CD4-positive, alpha-beta T cell treated with Interleukin-4 for 1 hour (primary cell): Measurements from ENCODE around the gene SYTL3.
"Not testable (repeated sequence)": the region's sequence is repeated elsewhere in the genome, so short reads cannot be mapped to it uniquely, and the experiment has no call there.

Experiments used
- DNase-seq, 2 donors: peaks; one replicate each; pipeline ENCODE4 v3.0.0-alpha.2; 2020 to 2022

The SYTL3 gene

GRCh38 chr6:158665332-158665731 lies 15.5 kb downstream of the SYTL3 start:
- no peak for DNase-seq

DNA sequence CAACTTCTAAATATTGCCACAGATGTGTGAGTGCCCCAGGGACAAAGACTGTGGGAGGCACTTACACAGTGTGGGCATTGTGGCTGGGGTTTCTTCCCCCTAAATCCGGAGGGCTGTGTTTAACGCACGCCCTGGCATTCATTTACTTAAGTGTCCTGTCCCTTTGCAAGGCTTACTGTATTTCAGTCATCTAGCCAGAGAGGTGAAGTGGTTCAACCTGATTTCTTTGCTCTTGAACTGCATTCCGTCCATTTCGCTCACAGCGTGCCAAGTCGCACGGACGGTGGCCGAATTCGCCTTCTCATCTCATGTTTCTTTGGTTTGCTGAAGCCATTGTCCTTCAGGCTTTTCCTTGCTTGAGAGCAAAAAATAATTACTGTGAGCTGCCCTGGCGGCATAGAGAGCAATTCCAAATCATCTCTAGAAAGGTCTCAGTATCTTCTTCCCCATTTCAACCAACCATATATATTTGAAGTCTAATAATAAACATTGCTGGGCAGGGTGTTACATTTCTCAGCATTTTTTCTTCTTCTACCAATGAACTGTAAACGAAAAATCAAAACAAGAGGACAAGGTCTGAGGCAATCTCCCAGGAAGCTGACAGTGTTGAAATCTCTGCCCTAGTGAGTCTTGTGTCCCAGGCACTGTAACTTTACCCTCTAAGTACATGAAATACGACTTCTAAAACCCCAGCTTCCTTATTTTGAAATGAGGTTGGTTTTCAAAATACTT lies 16.9 kb downstream of the SYTL3 start:
- peak in 1 of 2 donors; percentile 59 for DNase-seq

- no peak for DNase-seq
These were observed 17.6 kb downstream of the SYTL3 start for GRCh38 chr6:158667360-158667981.

DNA sequence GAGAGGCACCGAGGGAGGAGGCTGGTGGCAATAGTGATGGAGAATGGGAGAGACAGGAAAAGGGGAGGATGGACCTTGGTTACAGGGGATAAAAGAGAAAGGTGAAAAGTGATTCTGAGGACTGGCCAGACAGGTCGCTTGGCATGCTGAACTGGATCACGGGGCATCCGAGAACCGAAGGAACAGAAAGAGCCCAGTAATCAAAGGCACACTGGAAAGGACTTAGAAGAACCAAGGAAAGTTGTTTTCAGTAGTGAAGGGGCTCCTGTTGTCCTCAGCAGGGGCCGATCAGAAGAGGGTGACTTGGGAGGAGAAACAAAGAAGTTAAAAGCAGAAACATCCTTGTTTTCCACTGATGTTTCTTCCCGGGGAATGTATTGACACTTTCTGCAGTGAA lies 18.9 kb downstream of the SYTL3 start:
- DNase-seq: no peak

GRCh38 chr6:158669145-158670035 lies 19.5 kb downstream of the SYTL3 start:
- no peak for DNase-seq

GRCh38 chr6:158672119-158672518 lies 22.3 kb downstream of the SYTL3 start:
- not testable (repeated sequence) for DNase-seq

GRCh38 chr6:158672726-158673125 lies 22.9 kb downstream of the SYTL3 start:
- DNase-seq: no peak

- no peak for DNase-seq
These were observed 24.7 kb downstream of the SYTL3 start for GRCh38 chr6:158674342-158675131.

DNA sequence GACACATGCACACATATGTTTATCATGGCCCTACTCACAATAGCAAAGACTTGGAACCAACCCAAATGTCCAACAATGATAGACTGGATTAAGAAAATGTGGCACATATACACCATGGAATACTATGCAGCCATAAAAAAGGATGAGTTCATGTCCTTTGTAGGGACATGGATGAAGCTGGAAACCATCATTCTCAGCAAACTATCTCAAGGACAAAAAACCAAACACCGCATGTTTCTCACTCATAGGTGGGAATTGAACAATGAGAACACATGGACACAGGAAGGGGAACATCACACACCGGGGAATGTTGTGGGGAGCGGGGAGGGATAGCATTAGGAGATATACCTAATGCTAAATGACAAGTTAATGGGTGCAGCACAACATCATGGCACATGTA lies 27.2 kb downstream of the SYTL3 start:
- DNase-seq: not testable (repeated sequence)

DNA sequence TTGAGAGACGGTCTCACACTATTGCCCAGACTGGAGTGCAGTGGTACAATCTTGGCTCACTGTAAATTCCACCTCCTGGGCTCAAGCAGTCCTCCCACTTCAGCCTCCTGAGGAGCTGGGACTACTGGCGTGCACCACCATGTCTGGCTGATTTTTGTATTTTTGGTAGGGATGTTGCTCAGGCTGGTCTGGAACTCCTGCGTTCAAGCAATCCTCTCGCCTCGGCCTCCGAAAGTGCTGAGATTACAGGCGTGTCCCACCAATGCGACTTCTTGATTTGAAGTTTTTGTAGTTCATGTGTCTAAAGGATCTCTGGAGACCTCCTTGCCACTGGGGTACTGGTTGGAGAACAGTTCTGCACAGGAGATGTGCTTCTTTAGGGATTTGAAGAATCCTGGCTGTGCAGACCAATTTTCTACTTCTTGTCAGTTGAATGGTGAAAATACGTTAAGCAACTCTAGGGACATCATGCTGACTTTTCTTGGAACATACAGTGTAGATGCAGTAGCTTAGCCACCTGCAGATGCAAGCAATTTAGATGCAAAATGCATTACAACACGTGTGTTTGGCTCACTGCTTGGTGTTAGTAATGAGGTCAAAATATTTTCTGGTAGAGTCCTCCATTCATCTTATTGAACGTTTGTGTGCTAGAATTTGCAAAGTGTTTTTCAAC lies 28.2 kb downstream of the SYTL3 start:
- DNase-seq: no peak

GRCh38 chr6:158680015-158680414 lies 30.2 kb downstream of the SYTL3 start:
- no peak for DNase-seq

DNA sequence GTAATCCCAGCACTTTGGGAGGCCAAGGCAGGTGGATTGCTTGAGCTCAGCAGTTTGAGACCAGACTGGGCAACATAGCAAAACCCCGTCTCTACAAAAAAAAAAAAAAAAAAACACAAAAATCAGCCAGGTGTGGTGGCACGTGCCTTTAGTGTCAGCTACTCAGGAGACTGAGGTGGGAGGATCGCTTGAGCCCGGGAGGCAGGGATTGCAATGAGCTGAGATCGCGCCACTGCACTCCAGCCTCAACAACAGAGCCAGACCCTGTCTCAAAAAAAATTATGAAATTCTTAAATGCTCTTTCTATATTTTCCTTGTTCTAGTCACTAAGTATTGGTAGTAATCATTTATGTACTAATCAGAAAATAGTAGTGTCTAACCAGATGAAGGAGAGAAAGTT lies 30.6 kb downstream of the SYTL3 start:
- DNase-seq: no peak

GRCh38 chr6:158684311-158684710 lies 34.5 kb downstream of the SYTL3 start:
- peak in 1 of 2 donors; percentile 28 for DNase-seq

DNA sequence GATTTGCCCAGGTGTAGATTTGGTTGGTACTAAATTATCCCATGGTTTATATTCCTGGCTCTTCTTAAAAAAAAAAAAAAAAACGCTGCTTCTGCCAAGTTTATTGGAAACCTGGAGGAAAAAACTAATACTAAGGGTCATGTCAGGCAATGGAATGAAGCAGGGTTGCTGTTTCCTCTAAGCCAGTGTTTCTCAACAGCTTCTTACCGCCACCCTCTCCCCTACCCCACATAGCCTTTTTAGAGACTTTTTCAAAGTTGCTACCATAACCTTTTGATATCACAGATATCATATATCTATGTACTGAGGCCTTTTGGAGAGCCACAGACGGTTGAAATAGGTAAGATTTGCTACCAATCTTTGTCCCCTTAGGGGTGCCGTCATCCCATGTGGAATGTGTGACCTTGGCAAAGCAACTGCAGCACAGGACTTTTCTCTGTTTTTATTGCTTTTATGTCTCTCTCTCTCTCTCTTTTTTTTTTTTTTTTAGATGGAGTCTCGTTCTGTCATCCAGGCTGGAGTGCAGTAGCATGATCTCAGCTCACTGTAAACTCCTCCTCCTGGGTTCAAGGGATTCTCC lies 35.0 kb downstream of the SYTL3 start:
- DNase-seq: no peak

DNA sequence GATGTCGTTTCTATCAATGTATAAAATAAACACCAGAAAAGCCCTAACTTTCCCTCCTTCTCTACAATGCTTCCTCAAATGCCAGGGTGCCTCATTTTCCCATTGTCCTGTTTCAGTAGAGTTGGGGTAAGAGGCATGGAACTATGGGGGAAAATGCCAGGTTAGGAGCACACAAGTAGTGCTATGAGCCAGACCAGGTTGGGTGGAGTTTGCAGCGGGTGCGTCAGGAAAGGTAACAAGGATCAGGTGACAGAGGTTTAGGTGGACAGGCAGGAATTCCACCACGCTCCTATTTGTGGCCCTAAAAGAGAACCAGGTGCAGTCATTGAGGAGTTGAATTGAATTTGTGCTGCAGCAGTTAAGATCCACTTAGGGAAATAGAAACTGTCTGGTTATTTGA lies 36.5 kb downstream of the SYTL3 start:
- DNase-seq: no peak

DNA sequence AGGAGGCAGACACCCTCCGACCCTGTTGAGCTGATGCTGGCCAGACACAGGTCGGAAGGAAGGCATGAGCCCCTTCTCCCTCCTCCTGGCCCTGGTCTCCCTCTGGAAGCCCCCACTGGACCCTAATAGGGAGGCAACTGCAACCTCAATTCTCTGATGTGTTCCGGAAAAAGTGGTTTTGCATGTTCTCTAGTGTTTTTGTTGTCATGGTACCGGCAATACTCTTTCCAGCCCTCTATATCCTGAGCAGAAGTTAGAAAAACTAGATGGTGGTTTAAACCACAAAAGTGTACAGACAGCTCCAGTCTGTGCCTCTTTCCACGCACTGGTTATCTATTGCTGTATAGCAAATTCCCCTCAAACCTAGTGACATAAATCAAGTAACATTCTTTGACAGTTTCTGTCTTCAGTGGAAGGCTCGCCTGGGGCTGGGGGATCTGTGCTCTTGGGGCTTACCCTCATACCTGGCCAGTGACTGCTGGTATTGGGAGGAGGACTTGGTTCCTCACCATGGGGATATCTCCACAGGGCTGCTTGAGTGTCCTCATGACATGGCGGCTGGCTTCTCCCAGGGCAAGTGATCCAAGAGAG lies 37.0 kb downstream of the SYTL3 start:
- peak; percentile 81 to 89 for DNase-seq

DNA sequence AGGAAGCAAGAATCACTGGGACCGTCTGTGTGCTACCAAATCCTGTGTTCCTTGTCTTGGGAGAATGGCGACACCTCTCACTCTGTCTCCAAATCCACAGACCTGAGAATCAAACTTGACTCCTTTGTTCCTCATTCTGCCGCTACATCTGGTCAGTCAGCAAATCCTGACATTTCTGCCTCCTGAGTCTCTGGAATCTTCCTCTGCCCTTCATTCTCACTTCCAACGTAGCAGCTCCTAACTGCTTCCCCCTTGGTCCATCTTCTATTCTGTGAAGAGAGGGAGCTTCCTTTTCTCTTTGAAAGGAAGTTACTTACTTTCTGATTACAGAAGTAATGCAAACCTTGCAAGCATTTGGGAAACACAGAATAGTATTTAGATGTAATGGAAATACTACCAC lies 37.7 kb downstream of the SYTL3 start:
- DNase-seq: no peak

- peak in 1 of 2 donors; percentile 49 for DNase-seq
These were observed 39.0 kb downstream of the SYTL3 start for GRCh38 chr6:158688860-158689259.

DNA sequence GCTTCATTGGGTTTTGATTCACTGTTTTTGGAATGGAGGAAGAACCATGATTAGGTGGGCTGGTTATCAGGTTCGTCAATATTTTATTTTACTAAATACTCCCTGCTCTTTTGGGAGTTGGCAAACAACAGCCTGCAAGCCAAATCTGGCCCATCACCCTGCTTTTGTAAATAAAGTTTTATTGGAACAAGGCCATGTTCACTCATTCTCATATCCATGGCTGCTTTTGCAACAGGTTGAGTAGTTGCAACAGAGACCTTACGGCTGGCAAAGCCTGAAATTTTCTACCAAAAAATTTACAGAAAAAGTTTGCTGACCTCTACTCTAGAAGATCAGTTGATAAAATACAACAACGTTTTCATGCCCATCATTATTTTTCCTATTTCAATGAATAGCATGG lies 45.1 kb downstream of the SYTL3 start:
- DNase-seq: no peak

GRCh38 chr6:158697811-158698210 lies 48.0 kb downstream of the SYTL3 start:
- no peak for DNase-seq

GRCh38 chr6:158698931-158699330 lies 49.1 kb downstream of the SYTL3 start:
- no peak for DNase-seq
